Epithelial cell of proximal tubule (primary cell): ENCODE measurements around the gene TNFAIP8L2. TPM values are rescaled to one million over a fixed set of nuclear protein-coding genes. Genes with fewer than 3 reads are reported as not detected.
A peak's percentile ranks its signal among the peaks of the same experiment; 100 is the strongest.

Source experiments
- DNase-seq: peaks from one replicate; pipeline ENCODE4 v3.0.0-alpha.2; 2011; ENCODE audit warnings: low read depth
- H3K4me3 ChIP-seq: 2 replicates; pipeline ENCODE4 v1.5.1; 2011; ENCODE audit warnings: low read depth, mild to moderate bottlenecking, low read length
- total RNA-seq: library from RNA; depleted of rRNA; stranded (reverse); fragments of >200 nt; gene quantifications from 2 replicates; pipeline ENCODE4 v1.2.3, GENCODE V29; 2015
- TF ChIP-seq, protein P1 (sequence below): conservative IDR thresholded peaks from 2 replicates; pipeline ENCODE4 v1.5.1; 2012; ENCODE audit warnings: low read depth, mild to moderate bottlenecking, low read length

Gene TNFAIP8L2
- total RNA-seq, 1 donor from 2014 or later, result not detected

DNA sequence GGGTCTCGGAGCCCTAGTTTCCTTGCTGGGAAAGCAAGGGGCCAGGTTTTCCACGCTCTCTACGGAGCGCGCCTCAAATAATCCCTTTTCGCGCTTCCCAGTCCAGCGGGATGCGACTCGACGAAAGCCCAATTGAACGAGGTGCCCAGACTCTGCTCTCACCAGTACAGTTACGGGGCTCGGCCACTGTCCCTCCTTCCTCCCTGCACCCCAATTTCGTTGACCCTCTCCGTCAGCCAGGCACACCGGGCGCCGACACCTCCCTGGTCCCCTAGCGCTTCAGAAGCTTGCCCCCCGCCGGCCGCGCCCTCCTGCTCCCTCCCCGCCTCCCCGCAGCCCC lies 10.4 kb upstream of the TNFAIP8L2 start:
- no peak for DNase-seq
- peak overlapping the region; percentile 67 for H3K4me3 ChIP-seq
- TF ChIP-seq, protein P1, sequence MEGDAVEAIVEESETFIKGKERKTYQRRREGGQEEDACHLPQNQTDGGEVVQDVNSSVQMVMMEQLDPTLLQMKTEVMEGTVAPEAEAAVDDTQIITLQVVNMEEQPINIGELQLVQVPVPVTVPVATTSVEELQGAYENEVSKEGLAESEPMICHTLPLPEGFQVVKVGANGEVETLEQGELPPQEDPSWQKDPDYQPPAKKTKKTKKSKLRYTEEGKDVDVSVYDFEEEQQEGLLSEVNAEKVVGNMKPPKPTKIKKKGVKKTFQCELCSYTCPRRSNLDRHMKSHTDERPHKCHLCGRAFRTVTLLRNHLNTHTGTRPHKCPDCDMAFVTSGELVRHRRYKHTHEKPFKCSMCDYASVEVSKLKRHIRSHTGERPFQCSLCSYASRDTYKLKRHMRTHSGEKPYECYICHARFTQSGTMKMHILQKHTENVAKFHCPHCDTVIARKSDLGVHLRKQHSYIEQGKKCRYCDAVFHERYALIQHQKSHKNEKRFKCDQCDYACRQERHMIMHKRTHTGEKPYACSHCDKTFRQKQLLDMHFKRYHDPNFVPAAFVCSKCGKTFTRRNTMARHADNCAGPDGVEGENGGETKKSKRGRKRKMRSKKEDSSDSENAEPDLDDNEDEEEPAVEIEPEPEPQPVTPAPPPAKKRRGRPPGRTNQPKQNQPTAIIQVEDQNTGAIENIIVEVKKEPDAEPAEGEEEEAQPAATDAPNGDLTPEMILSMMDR, result no peak

DNA sequence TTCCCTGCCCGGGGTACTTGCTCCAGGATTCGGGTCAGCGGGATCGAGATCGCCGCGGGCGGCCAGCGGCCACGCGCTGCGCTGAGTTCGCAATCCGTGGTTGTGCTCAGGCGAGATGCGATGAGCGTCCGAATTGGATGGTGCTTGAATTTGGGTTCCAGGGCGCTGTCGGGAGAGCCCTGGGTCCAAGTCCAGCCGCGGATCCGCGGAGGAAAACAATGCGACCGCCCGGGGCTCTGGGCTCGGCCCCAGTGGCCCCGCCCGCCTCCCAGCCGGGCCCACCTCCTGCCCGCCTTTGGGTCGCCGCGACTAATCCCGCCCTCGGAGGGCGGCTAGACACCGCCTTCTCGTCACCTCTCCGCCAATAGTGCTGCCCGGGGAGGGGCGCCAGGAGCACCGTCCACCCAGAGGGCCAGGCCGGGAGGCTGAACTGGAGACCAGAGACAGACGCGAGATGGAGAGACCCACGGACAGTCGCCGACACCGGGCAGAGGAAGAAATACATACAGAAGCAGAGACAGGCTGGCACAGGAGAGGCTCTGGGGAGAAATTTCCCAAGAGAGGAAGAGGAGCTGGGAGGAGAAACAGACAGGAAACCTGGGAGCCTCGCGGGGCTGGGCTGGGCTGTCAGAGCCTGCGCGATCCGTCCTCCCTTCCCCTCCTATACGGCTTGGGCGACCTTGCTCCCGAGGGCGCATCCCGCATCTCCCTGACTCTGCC lies 9.9 kb upstream of the TNFAIP8L2 start, which contains the start of gene SEMA6C:
Gene SEMA6C, minus strand, starts transcription at position 220 of the 720 bp plus-strand sequence. CDS start 4,010 bp downstream, outside the sequence.
- peak within 1 kb of the TSS; percentile 67 for H3K4me3 ChIP-seq
- no peak for DNase-seq
- TF ChIP-seq, protein P1, result no peak

DNA sequence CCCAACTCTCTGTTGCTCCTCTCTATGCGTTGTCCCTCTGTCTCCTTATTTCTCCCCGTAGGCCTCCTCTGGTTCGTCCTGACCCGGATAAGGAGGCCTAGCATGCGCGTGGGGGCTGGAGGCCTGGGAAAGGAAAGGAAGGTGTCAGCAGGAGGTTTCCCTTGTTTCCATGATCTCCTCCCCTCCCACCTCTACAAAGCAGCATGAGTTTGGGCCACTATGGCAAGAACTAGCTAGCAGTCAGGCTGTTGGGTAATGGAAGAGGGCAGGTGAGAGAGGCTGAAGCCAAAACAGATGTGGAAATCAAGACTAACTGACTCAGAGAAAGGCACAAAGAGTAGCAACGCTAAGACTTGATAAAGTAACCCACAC lies 9.3 kb upstream of the TNFAIP8L2 start:
- H3K4me3 ChIP-seq, result peak overlapping the region; percentile 67
- TF ChIP-seq, protein P1, result no peak
- no peak for DNase-seq

DNA sequence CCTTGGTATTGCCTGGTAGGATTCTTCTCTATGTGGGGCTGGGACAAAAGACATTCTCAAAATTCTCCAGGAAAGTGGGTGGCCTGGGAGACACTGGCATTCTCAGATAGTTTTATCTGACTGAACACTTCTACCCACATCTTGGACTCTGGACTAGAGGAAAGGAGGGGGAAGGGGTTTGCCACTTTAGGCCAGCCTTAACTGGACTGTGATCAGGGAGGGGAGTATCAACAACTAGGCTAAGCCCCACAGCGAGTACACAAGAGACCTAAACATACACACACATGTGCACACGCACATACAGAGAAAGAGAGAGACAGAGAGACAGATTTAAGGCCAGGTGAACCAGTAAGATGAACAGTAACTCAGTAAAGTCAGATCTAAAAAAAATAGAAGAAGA lies 8.8 kb upstream of the TNFAIP8L2 start:
- H3K4me3 ChIP-seq, result no peak overlapping the region
- DNase-seq, result no peak

DNA sequence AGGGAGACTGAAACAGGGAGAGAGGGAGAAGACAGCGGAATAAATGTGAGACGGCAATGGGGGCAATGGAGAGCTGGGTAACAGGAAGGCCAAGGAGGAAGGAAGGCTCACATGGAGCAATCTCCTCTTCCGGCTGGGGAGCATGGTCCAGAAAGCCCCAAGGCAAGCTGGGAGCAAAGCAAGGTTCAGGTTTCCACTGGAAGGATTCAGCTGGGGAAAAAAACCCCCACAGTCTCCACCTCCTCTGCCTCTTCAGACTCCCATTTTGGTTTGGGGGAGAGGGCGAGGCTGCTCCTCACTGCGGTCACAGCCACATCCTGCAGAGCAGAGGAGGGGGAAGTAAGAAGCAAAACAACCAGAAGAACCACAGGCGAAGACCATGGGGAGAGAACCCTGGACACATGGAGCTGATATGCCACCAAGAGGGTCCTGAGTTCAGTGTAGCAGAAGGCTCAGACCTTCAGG lies 650 bp downstream of the TNFAIP8L2 start:
- DNase-seq, result no peak
- TF ChIP-seq, protein P1, result no peak
- H3K4me3 ChIP-seq, result no peak overlapping the region

More for the DNA sequence above, 8.8 kb upstream of the TNFAIP8L2 start:
- TF ChIP-seq, protein P1, result no peak

DNA sequence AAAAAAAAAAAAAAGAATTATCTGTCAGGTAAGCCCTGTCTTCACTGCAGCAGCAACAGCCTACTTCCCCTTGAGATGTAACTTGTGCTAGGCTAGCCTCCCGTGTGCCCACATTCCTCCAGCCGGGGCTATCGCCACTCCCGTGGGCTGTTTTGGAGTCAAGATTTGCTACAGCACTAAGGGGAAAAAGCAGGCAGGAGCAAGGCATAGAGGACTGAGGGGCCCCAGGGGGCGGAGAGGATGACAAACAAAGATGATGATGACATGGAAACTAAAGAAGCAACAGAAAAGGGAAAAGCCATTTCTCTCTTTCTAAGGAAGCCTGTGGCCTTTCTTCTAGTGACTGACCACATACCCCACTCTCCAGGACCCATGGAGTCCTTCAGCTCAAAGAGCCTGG lies 1.9 kb downstream of the TNFAIP8L2 start:
- H3K4me3 ChIP-seq, result no peak overlapping the region
- no peak for DNase-seq
- TF ChIP-seq, protein P1, result no peak

DNA sequence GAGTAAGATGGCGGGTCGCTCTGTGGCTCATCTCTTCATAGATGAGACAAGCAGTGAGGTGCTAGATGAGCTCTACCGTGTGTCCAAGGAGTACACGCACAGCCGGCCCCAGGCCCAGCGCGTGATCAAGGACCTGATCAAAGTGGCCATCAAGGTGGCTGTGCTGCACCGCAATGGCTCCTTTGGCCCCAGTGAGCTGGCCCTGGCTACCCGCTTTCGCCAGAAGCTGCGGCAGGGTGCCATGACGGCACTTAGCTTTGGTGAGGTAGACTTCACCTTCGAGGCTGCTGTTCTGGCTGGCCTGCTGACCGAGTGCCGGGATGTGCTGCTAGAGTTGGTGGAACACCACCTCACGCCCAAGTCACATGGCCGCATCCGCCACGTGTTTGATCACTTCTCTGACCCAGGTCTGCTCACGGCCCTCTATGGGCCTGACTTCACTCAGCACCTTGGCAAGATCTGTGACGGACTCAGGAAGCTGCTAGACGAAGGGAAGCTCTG lies 2.4 kb downstream of the TNFAIP8L2 start:
- TF ChIP-seq, protein P1, result no peak
- H3K4me3 ChIP-seq, result no peak overlapping the region
- DNase-seq, result no peak
